Epithelial cell of prostate (primary cell): ENCODE measurements around the gene DOK7.

Source experiments
- DNase-seq: peaks from one replicate; pipeline ENCODE4 v3.0.0-alpha.2; 2011; ENCODE audit warnings: low read depth, low spot score
- H3K27ac ChIP-seq: fragments of 450-650 bp; 2 replicates; pipeline ENCODE4 v1.5.1; 2017; ENCODE audit warnings: mild to moderate bottlenecking

The DOK7 gene

GRCh38 chr4:3461515-3462291 lies 1.4 kb upstream of the DOK7 start:
- no peak for DNase-seq
- no peak overlapping the region for H3K27ac ChIP-seq

- H3K27ac ChIP-seq = no peak overlapping the region
- no peak for DNase-seq
Observed at GRCh38 chr4:3462321-3462789, 751 bp upstream of the DOK7 start.

- no peak for DNase-seq
- no peak overlapping the region for H3K27ac ChIP-seq
Observed at GRCh38 chr4:3463556-3464348, 646 bp downstream of the DOK7 start.

GRCh38 chr4:3464349-3464905 lies 1.3 kb downstream of the DOK7 start:
- no peak for DNase-seq
- no peak overlapping the region for H3K27ac ChIP-seq

GRCh38 chr4:3464911-3465697 lies 2.0 kb downstream of the DOK7 start:
- no peak overlapping the region for H3K27ac ChIP-seq
- DNase-seq = no peak

- DNase-seq = no peak
- no peak overlapping the region for H3K27ac ChIP-seq
Observed at GRCh38 chr4:3465698-3466671, 2.9 kb downstream of the DOK7 start.

- DNase-seq = no peak
- no peak overlapping the region for H3K27ac ChIP-seq
Observed at GRCh38 chr4:3466691-3467600, 3.8 kb downstream of the DOK7 start.

- H3K27ac ChIP-seq = no peak overlapping the region
- no peak for DNase-seq
Observed at GRCh38 chr4:3467601-3468031, 4.5 kb downstream of the DOK7 start.

- no peak overlapping the region for H3K27ac ChIP-seq
- no peak for DNase-seq
Observed at GRCh38 chr4:3468154-3468553, 5.0 kb downstream of the DOK7 start.

GRCh38 chr4:3468804-3469203 lies 5.7 kb downstream of the DOK7 start:
- H3K27ac ChIP-seq = no peak overlapping the region
- no peak for DNase-seq

GRCh38 chr4:3469386-3470243 lies 6.5 kb downstream of the DOK7 start:
- DNase-seq = no peak
- H3K27ac ChIP-seq = no peak overlapping the region

- DNase-seq = no peak
Observed at GRCh38 chr4:3470244-3471097, 7.4 kb downstream of the DOK7 start.

GRCh38 chr4:3471098-3471760 lies 8.1 kb downstream of the DOK7 start:
- DNase-seq = no peak
- H3K27ac ChIP-seq = no peak overlapping the region

More at GRCh38 chr4:3470244-3471097, 7.4 kb downstream of the DOK7 start:
- H3K27ac ChIP-seq = no peak overlapping the region

- H3K27ac ChIP-seq = no peak overlapping the region
- DNase-seq = no peak
Observed at GRCh38 chr4:3471886-3472285, 8.8 kb downstream of the DOK7 start.

- no peak for DNase-seq
- H3K27ac ChIP-seq = no peak overlapping the region
Observed at GRCh38 chr4:3472411-3473141, 9.5 kb downstream of the DOK7 start.
